ENCODE results near the gene SLC35F5. TPM values are rescaled to one million over a fixed set of nuclear protein-coding genes. Genes with fewer than 3 reads are reported as not detected.

The SLC35F5 gene
- total RNA-seq, 1 donor from 2014 or later: 48.3 TPM

DNA sequence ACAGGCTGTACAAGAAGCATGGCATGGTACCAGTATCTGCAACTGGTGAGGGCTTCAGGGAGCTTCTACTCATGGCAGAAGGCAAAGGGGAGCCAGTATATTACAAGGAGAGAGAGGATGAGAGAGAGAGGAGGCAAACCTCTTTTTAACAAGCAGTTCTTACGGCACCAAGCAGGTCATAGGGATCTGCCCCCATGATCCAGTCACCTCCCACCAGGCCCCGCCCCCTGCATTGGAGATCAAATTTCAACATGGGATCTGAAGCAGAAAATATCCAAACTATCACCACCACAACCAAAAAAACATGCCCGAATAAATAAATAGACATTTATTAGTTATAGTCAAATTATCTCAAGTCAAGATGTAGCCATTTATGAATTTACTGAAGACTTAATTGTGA lies 14.5 kb upstream of the SLC35F5 start:
- POLR2A ChIA-PET: no interaction called here
- Mint-ChIP-seq H3K4me3 (no peak overlapping the region), H3K9me3 (no peaks in the 10 kb centered on the region), H3K4me1 (peaks cover 3% of the 10 kb centered on the region), H3K27ac (no peak overlapping the region), H3K36me3 (ENCODE audit: low read depth) (no peaks in the 10 kb centered on the region), H3K27me3 (no peaks in the 10 kb centered on the region)
- CTCF ChIA-PET: no interaction called here
- TF ChIP-seq, protein P1, sequence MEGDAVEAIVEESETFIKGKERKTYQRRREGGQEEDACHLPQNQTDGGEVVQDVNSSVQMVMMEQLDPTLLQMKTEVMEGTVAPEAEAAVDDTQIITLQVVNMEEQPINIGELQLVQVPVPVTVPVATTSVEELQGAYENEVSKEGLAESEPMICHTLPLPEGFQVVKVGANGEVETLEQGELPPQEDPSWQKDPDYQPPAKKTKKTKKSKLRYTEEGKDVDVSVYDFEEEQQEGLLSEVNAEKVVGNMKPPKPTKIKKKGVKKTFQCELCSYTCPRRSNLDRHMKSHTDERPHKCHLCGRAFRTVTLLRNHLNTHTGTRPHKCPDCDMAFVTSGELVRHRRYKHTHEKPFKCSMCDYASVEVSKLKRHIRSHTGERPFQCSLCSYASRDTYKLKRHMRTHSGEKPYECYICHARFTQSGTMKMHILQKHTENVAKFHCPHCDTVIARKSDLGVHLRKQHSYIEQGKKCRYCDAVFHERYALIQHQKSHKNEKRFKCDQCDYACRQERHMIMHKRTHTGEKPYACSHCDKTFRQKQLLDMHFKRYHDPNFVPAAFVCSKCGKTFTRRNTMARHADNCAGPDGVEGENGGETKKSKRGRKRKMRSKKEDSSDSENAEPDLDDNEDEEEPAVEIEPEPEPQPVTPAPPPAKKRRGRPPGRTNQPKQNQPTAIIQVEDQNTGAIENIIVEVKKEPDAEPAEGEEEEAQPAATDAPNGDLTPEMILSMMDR (IDR thresholded peaks at IDR 0.05): no peak
- DNase-seq (no peak), ATAC-seq (ENCODE audit: low read depth) (no peak)
- intact Hi-C loops (cut with micrococcal nuclease): no loop called here

DNA sequence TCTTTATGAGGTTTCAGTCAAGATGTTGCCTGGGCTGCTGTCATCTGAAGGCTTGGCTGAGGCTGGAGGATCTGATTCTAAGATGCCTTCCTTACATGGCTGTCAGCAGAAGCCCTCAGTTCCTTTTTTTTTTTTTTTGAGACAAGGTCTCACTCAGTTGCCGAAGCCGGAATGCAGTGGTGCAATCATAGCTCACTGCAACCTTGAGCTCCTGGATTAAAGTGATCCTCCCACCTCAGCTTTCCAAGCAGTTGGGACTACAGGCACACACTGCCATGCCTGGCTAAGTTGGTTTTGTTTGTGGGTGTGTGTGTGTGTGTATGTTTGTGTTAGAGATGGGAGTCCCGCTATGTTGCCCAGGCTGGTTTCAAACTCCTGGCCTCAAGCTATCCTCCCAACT lies 13.1 kb upstream of the SLC35F5 start:
- intact Hi-C loops (cut with micrococcal nuclease): no loop called here
- H3K36me3 Mint-ChIP-seq (ENCODE audit: low read depth): no peaks in the 10 kb centered on the region
- no peak overlapping the region for H3K4me3 Mint-ChIP-seq
- no peak for ATAC-seq (ENCODE audit: low read depth)
- H3K9me3 Mint-ChIP-seq: peaks cover 2% of the 10 kb centered on the region
- H3K27ac Mint-ChIP-seq: no peak overlapping the region
- ChIA-PET POLR2A (interaction anchor here (0.7 to 0.8 kb wide), 2 partner anchors 13 to 117 kb away, joined by 3 to 4 read pairs; no protein-coding TSS in a partner anchor), CTCF (no interaction called here)
- TF ChIP-seq, protein P1 (IDR thresholded peaks at IDR 0.05): no peak
- H3K27me3 Mint-ChIP-seq: no peaks in the 10 kb centered on the region
- no peak for DNase-seq
- no peaks in the 10 kb centered on the region for H3K4me1 Mint-ChIP-seq

DNA sequence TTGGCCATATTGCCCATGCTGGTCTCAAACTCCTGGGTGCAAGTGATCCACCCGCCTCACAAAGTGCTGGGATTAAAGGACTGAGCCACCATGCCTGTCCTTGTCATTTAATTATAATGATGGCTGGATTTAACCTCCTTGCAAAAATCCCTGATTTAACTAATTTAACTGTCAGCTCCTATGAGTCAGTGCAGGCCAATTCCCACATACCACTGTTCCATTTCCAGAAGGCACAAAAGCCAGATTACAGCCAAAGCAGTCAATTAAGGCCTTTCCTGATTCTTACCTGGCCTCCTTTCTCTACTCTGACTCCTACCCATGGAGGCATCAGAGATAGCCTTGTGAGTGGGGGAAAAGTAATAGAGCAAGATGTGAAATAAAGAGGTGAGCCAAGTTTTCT lies 12.3 kb upstream of the SLC35F5 start:
- ChIA-PET POLR2A (interaction anchor here (0.6 to 0.8 kb wide), 3 partner anchors 12 to 118 kb away, joined by 3 to 4 read pairs (median 4); no protein-coding TSS in a partner anchor), CTCF (no interaction called here)
- TF ChIP-seq, protein P1 (IDR thresholded peaks at IDR 0.05): no peak
- DNase-seq (no peak), ATAC-seq (ENCODE audit: low read depth) (no peak)
- Mint-ChIP-seq H3K4me3 (no peak overlapping the region), H3K9me3 (peaks cover 2% of the 10 kb centered on the region), H3K4me1 (no peaks in the 10 kb centered on the region), H3K36me3 (ENCODE audit: low read depth) (no peaks in the 10 kb centered on the region), H3K27me3 (no peaks in the 10 kb centered on the region), H3K27ac (no peak overlapping the region)
- intact Hi-C loops (cut with micrococcal nuclease): no loop called here

DNA sequence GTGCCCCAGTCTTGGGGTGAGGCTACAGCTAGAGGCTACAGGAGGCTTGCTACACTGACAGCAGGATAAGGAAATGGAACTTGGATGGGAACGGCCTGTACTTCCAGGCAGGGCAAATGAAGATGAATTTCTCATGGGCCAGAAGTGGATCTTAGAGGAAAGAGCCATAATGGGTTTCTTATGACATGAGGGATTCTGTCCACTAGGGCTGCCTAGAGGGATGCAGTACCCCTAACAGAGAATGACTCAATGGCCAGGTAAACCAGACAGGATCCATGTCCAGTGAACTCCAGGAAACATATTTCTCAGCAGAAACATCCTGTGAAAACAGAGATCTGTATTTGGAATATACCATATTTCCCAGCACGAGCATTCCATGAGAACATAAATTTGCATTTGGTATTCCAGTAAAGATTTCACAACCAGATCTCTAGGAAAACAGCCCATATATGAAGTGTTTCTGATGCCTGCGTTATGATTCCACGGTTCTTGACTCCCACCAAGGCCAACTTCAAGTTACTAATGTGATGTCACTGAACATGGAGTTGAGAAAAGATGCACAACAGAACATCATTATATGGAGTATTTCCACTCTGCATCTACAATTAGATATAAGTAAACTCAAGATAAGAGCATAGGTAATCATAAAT lies 11.5 kb upstream of the SLC35F5 start:
- TF ChIP-seq, protein P1 (IDR thresholded peaks at IDR 0.05): no peak
- intact Hi-C loops (cut with micrococcal nuclease): no loop called here
- no peaks in the 10 kb centered on the region for H3K36me3 Mint-ChIP-seq (ENCODE audit: low read depth)
- no peaks in the 10 kb centered on the region for H3K27me3 Mint-ChIP-seq
- no peak overlapping the region for H3K27ac Mint-ChIP-seq
- DNase-seq: no peak
- H3K9me3 Mint-ChIP-seq: peaks cover 2% of the 10 kb centered on the region
- no peak for ATAC-seq (ENCODE audit: low read depth)
- POLR2A ChIA-PET: no interaction called here
- no peak overlapping the region for H3K4me3 Mint-ChIP-seq
- CTCF ChIA-PET: no interaction called here
- no peaks in the 10 kb centered on the region for H3K4me1 Mint-ChIP-seq

DNA sequence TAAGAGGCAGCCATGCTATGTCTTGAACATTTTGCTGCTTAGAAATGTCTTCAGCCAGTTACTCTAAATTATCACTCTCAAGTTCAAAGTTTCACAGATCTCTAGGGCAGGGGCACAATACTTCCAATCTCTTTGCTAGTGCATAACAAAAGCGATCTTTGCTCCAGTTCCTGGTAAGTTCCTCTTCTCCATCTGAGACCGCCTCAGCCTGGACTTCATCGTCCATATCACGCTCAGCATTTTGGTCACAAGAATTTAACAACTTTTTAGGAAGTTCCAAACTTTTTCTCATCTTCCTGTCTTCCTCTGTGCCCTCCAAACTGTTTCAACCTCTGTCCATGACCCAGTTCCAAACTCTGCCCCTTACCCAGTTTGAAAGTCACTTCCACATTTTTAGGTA lies 8.8 kb upstream of the SLC35F5 start:
- Mint-ChIP-seq H3K36me3 (ENCODE audit: low read depth) (no peaks in the 10 kb centered on the region), H3K4me3 (no peak overlapping the region), H3K27ac (no peak overlapping the region), H3K4me1 (no peaks in the 10 kb centered on the region), H3K27me3 (no peaks in the 10 kb centered on the region), H3K9me3 (peaks cover 2% of the 10 kb centered on the region)
- CTCF ChIA-PET: no interaction called here
- TF ChIP-seq, protein P1 (IDR thresholded peaks at IDR 0.05): no peak
- POLR2A ChIA-PET: no interaction called here
- ATAC-seq (ENCODE audit: low read depth) (no peak), DNase-seq (no peak)
- intact Hi-C loops (cut with micrococcal nuclease): no loop called here
